Measurements from ENCODE around the gene HS2ST1. TPM values are rescaled to one million over a fixed set of nuclear protein-coding genes. Genes with fewer than 3 reads are reported as not detected.
"Not testable (repeated sequence)": the region's sequence is repeated elsewhere in the genome, so short reads cannot be mapped to it uniquely, and the experiment has no call there.

HS2ST1 gene
- total RNA-seq, 1 donor from 2014 or later: 15.6 TPM

- no peak for ATAC-seq
Measured at GRCh38 chr1:87004857-87005256, 90.4 kb downstream of the HS2ST1 start.

GRCh38 chr1:87007323-87007722 is 92.9 kb downstream of the HS2ST1 start:
- ATAC-seq (no peak), DNase-seq (ENCODE audit: low spot score) (no peak)

More at GRCh38 chr1:87004857-87005256, 90.4 kb downstream of the HS2ST1 start:
- no peak for DNase-seq (ENCODE audit: low spot score)

- ATAC-seq; DNase-seq (ENCODE audit: low spot score): not testable (repeated sequence)
Measured at GRCh38 chr1:87013385-87013784, 99.0 kb downstream of the HS2ST1 start.

GRCh38 chr1:87017998-87018672 is 103.7 kb downstream of the HS2ST1 start:
- DNase-seq (ENCODE audit: low spot score) (no peak), ATAC-seq (peak; percentile 62)

GRCh38 chr1:87023326-87023725 is 108.9 kb downstream of the HS2ST1 start:
- ATAC-seq (no peak), DNase-seq (ENCODE audit: low spot score) (no peak)

GRCh38 chr1:87024936-87025540 is 110.6 kb downstream of the HS2ST1 start:
- ATAC-seq (peak; percentile 95), DNase-seq (ENCODE audit: low spot score) (no peak)

GRCh38 chr1:87027561-87027960 is 113.1 kb downstream of the HS2ST1 start:
- ATAC-seq; DNase-seq (ENCODE audit: low spot score): not testable (repeated sequence)

GRCh38 chr1:87028576-87028975 is 114.1 kb downstream of the HS2ST1 start:
- DNase-seq (ENCODE audit: low spot score) (no peak), ATAC-seq (no peak)

- ATAC-seq (no peak), DNase-seq (ENCODE audit: low spot score) (no peak)
Measured at GRCh38 chr1:87030740-87031690, 116.6 kb downstream of the HS2ST1 start.

- no peak for ATAC-seq
- no peak for DNase-seq (ENCODE audit: low spot score)
Measured at GRCh38 chr1:87034351-87034750, 119.9 kb downstream of the HS2ST1 start.

- ATAC-seq (no peak), DNase-seq (ENCODE audit: low spot score) (no peak)
Measured at GRCh38 chr1:87039096-87039495, 124.7 kb downstream of the HS2ST1 start.

GRCh38 chr1:87042111-87042811 is 127.8 kb downstream of the HS2ST1 start:
- ATAC-seq (no peak), DNase-seq (ENCODE audit: low spot score) (no peak)

GRCh38 chr1:87044424-87044823 is 130.0 kb downstream of the HS2ST1 start:
- DNase-seq (ENCODE audit: low spot score) (no peak), ATAC-seq (no peak)

GRCh38 chr1:87044840-87045239 is 130.4 kb downstream of the HS2ST1 start:
- DNase-seq (ENCODE audit: low spot score): no peak
- ATAC-seq: no peak

GRCh38 chr1:87045761-87046304 is 131.4 kb downstream of the HS2ST1 start:
- DNase-seq (ENCODE audit: low spot score): no peak
- no peak for ATAC-seq

- ATAC-seq (no peak), DNase-seq (ENCODE audit: low spot score) (no peak)
Measured at GRCh38 chr1:87046951-87047350, 132.5 kb downstream of the HS2ST1 start.

- no peak for DNase-seq (ENCODE audit: low spot score)
- no peak for ATAC-seq
Measured at GRCh38 chr1:87048237-87048636, 133.8 kb downstream of the HS2ST1 start.

GRCh38 chr1:87051965-87052364 is 137.5 kb downstream of the HS2ST1 start:
- no peak for DNase-seq (ENCODE audit: low spot score)

GRCh38 chr1:87052400-87052799 is 138.0 kb downstream of the HS2ST1 start:
- ATAC-seq: no peak
- no peak for DNase-seq (ENCODE audit: low spot score)

More at GRCh38 chr1:87051965-87052364, 137.5 kb downstream of the HS2ST1 start:
- ATAC-seq: no peak

GRCh38 chr1:87052961-87053360 is 138.5 kb downstream of the HS2ST1 start:
- no peak for ATAC-seq
- DNase-seq (ENCODE audit: low spot score): no peak

- DNase-seq (ENCODE audit: low spot score): no peak
- ATAC-seq: no peak
Measured at GRCh38 chr1:87053446-87053845, 139.0 kb downstream of the HS2ST1 start.
